Right renal pelvis (tissue), 4 donors: ENCODE measurements around the gene MCTP1. TPM values are rescaled to one million over a fixed set of nuclear protein-coding genes. Genes with fewer than 3 reads are reported as not detected.

Experiments
- DNase-seq, 4 donors: peaks; one replicate each; pipeline ENCODE4 v3.0.0-alpha.2; 2013; ENCODE audit warnings: low read depth in 4 of 4, low spot score in 3 of 4, missing footprints in 1 of 4
- polyA plus RNA-seq, 4 donors: library from polyadenylated mRNA; unstranded; fragments of 120-200 nt; gene quantifications; one replicate each; pipeline ENCODE4 v1.2.1, GENCODE V29; 2013; ENCODE audit not compliant: insufficient read length in 4 of 4

Gene MCTP1
- polyA plus RNA-seq, 4 donors = 4.5 to 7.3 (median 6.1) TPM

DNA sequence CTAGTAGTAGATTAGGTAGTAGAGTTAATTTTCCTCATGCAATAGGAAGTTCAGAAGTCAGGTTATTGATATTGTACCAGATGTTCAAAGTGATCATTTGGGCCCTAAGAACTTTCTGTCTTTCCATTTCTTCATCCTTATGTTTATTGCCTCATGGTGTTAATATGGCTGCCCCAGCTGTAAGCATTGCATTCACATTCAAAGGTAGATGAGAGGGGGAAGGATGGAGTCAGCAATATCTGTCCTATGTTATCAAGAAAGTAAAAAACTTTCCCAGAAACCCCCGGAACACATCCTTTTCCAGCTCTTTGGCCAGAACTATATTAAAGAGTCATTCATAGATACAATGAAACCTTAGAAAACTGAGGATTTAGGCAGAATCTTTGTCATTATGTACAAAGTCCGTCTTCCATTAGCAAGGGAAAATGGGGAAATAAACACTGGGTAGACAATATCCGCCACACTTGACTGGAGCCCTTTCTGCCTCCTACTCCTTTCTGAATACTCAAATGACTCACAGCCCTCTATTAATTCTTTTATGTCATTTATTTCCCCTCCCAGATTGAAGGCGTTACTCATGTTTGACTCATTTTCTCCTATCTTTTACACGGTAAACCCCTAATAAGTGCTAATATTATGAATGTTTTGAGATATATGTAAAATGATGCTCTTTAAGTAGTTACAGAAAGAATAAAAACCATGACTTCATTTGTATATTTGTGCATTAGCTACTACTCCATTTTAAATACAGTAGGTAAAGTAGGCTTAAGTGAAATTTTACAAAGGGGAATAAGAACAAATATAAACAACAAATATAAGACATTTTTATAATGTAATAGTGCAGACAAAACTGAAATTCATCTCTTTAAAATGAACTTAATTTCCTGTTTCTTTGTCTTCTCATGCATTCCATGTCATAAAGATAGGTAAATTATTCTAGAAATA, 538.8 kb downstream of the MCTP1 start:
- no peak for DNase-seq

DNA sequence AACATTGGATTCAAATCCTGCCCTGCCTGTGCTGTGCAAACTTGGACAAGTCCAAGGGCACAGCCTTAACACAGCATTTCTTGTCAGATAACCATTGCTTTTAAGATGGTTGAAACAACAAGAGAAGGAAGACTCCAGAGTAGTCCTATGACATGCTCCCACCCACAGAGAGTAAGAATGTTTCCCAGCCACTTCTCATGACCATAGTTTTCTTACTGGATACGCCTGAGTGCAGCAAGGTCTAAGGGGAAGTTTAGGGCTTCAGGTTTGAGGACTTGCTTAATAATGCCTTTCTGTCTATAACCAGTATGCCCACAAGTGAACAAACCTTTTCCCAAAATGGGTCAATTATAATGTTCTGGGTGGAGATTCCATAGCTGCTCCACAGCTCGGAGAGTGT, 540.0 kb downstream of the MCTP1 start:
- no peak for DNase-seq

GRCh38 chr5:94742852-94743251, 542.0 kb downstream of the MCTP1 start:
- no peak for DNase-seq

GRCh38 chr5:94740286-94740685, 544.6 kb downstream of the MCTP1 start:
- no peak for DNase-seq

DNA sequence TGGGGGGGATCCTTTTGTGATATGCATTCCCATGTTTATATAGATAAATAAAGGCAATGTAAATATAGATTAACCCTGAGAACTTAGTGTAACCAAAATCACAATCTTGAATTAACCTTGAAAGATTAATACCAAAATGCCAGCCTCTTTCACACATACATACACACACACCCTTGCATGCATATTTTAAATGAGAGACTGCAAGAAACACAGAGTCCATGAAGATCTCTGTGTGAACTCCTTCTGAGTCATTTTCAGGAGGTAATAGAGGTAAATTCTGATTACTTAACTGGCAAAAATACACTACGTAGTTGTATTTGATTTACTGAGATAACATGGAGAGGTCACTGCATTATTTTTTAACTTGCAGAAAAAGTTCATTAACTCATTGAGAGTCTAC, 548.4 kb downstream of the MCTP1 start:
- DNase-seq = no peak

DNA sequence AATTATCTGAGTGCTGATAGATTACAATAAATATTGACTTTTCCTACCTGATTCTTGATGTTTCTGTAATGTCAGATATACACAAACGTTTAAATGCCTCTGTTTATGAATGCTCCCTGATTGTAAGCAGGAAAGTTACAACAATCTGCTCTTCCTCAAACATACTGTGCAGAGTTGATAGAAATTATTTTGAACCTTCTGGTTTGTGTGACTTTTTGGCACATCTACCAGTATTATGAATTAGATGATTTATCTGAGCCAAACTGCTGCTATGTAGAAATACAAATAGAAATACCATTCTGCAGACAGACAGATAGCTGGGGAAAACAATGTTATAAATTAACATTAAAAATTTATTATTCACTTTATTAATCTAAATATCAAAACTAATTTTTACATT, 553.4 kb downstream of the MCTP1 start:
- DNase-seq = no peak

DNA sequence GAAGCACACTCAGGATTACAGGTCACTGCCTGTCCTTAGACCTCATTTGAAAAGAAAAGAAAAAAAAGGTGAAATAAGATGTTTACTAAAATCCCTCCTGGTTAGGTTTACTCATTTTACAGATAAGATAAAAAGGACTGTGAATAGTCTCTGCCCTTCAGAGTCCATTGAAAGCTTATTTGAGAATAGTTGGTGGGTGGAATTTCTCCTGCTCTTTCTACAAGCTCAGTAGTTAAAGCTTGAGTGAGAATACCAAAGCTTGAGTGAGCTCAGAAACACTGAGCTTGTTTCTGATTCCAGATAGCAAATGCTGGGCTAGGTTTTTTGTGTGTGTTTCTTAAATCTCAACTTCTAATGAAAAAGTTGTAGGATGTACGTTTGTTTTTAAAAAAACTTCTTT, 559.8 kb downstream of the MCTP1 start:
- DNase-seq = no peak

DNA sequence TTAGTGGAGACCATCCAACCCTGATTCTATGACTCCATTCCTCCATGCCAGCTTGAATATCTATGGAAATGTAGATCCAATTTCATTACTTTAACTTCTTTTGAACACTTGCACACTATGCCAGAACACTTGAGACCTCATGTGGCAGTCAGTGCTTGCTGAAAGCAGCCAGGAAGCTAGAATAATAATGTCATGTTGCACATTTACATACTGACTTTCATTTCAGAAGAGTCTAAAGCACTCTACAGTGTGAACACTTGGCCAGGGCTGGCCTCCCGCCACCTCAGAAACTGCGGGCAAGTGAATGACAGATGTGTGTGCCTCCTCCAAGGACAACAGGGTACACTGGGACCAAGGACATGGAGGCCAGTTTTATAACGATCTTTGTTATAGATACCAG, 569.1 kb downstream of the MCTP1 start:
- DNase-seq = no peak

DNA sequence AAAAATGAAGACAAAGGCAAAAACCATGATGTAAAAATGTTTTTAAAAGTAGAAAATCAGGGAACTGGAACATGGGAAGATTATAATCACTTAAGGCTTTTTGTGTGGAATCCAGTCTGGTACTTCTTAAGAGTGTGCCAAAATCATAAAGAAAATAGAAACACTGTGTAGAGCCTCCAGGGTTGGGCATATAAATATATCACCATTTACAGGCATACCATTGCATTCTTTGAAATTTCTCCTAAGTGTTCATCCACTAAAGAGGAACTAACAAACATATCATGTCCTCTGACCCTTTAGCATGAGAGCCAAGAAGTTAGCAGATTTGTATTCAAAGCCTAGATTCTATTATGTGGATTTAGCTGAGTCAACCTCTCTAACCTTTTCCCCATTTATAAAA, 573.1 kb downstream of the MCTP1 start:
- no peak for DNase-seq

- DNase-seq = no peak
Observed at GRCh38 chr5:94709277-94709676, 575.6 kb downstream of the MCTP1 start.

- DNase-seq = peak in 1 of 4 donors; percentile 41
Observed at GRCh38 chr5:94707359-94707758, 577.5 kb downstream of the MCTP1 start.

- no peak for DNase-seq
Observed at GRCh38 chr5:94705427-94705826, 579.5 kb downstream of the MCTP1 start.

DNA sequence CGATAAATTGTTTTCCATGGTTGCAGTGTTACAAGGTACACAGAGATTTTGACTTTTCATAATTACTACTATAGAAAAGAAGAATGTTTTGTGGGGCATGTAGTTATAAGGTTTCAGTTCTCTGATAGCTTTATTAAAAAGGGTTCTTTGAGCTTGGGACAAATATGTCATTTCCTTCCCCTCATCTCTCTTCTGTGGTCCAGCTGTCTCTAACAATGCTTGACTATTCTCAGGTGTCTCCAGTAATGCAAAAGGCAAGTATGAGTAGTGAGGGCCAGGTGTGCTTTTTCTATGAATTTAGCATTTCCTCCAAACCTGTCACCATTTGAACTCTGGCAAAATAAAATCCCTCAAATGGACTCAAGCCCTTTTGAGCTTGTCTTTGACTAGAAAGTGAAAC, 582.2 kb downstream of the MCTP1 start:
- DNase-seq = no peak

- DNase-seq = no peak
Observed at GRCh38 chr5:94700592-94700991, 584.3 kb downstream of the MCTP1 start.

- DNase-seq = no peak
Observed at GRCh38 chr5:94699562-94699961, 585.3 kb downstream of the MCTP1 start.

DNA sequence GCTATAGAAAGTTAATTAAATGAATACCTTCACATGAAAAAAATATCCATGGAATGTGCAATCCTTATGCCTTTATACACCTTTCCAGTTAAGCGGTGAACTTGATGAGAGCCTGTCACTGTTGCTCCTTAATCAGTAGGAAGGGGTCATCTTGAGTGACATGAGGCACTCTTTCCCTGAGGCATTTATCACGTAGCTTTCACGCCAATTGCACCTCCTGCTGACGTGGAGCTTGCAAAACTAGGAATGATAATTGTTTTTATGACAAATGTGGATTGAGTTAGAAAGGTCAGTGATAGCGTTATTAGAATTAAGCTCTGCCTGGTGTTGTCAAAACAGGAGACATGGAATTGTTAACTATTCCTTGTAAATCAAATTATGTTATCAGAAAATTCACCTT, 586.7 kb downstream of the MCTP1 start:
- no peak for DNase-seq

DNA sequence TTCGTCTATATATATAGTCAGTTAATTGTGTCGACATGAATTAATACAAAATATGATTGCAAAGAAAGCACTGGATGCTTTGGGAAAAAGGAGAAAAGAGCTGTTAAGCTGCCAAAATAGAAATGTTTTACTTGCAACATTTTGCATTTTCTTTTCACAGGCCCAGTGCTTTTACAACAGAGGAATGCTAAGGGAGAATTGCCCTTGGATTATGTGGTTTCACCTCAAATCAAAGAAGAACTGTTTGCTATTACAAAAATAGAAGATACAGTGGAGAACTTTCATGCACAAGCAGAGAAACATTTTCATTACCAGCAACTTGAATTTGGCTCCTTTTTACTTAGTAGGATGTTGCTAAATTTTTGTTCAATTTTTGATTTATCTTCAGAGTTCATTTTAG, 590.2 kb downstream of the MCTP1 start:
- no peak for DNase-seq

- DNase-seq = no peak
Observed at GRCh38 chr5:94693845-94694370, 591.0 kb downstream of the MCTP1 start.

DNA sequence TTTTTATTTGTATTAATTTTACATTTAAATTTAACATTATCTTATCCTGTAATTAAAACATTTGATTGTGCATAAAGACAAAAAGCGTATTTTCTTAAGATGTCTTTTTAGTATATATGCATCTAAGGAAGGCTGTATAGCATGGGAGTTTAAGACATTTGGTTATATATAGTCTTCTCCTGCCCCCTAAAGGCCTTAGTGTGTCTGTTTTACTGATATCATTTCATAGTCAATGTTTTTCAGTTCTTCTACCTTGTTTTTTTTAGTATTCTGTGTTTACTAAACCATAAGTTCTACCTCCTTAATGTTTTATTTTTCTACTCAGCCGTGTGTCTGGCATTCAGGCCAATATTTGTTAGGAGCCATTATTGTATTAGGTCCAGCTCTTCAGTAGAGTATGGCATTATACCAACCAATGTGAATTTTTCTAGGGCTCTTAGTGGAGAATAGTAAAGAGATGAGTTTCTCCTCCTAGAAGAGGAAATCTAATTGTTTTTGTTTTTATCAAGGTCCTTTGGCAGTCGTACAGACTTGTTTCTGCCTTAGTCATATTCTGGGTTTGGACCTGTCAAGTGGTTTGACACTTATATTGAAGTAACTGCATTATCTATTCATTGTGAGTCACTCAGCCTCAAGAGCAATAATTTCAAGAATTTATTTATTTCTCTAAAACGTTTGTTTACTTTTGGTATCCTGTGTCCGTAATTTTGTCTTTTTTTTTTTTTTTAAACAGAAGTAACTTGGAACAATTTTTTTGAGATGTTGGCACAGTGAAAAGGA, 591.7 kb downstream of the MCTP1 start:
- DNase-seq = peak in 1 of 4 donors; percentile 40

DNA sequence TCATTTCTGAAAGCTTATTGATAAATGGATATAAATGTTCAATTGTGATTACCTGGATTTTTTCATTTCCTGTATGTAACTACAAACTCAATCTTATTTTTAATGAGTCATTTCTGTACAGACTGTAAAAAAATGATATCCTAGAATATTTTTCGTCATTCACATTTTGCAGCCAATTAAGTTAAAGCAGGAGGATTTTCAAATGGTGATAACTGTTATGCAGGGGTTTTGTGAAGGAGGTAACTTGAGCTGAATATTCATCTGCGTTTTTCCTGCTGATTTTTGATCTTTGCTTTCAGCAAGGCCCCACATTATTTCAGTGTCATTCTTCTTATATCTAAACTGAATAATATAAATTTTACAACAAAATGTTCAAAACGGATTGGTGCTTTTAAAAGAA, 592.3 kb downstream of the MCTP1 start:
- no peak for DNase-seq

DNA sequence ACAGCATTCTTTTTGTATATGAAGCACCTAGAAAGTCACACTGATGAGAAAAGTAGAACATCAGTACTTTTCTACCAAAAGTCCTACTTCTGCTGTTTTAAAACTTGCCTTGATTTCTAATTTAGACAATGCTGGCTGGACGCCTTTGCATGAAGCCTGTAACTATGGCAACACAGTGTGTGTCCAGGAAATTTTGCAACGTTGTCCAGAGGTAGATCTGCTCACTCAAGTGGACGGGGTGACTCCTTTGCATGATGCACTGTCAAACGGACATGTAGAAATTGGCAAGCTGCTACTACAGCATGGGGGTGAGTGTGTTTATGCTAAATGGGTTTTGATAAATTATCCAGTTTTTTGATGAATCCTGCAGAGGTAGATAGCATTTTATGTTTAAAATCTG, 592.9 kb downstream of the MCTP1 start:
- no peak for DNase-seq

- no peak for DNase-seq
Observed at GRCh38 chr5:94691291-94691690, 593.6 kb downstream of the MCTP1 start.
